CD14-positive monocyte (primary cell): ENCODE measurements around the gene IRGC. TPM values are rescaled to one million over a fixed set of nuclear protein-coding genes. Genes with fewer than 3 reads are reported as not detected.

Experiments
- DNase-seq, 3 donors: peaks; one replicate each; pipeline ENCODE4 v3.0.0-alpha.2; 2011 to 2022
- H2AFZ ChIP-seq: 2 replicates; pipeline ENCODE4 v1.6.0; 2012; ENCODE audit warnings: mild to moderate bottlenecking, low read depth, low read length, inconsistent platforms; ENCODE audit not compliant: insufficient read depth, poor library complexity, severe bottlenecking
- H3K27ac ChIP-seq, 2 donors: 1 replicate in 1 of 2; 2 replicates in 1 of 2; pipeline ENCODE4 v1.5.1; 2012 to 2013; ENCODE audit warnings: low read length in 2 of 2, control low read depth in 1 of 2, inconsistent platforms in 1 of 2, low read depth in 1 of 2, mild to moderate bottlenecking in 1 of 2
- H3K27me3 ChIP-seq, 2 donors: one replicate each; pipeline versions ENCODE4 v1.6.0 to v1.6.1; 2011 to 2013; ENCODE audit warnings: low read length in 2 of 2; ENCODE audit not compliant: control insufficient read depth in 2 of 2, insufficient read depth in 2 of 2
- H3K36me3 ChIP-seq, 2 donors: replicated peaks in 1 of 2; 1 replicate in 1 of 2; 2 replicates in 1 of 2; pipeline versions ENCODE4 v1.5.1 to v1.6.1; 2012 to 2013; ENCODE audit warnings: low read length in 2 of 2, control low read depth in 1 of 2, inconsistent platforms in 1 of 2, mild to moderate bottlenecking in 1 of 2; ENCODE audit not compliant: insufficient read depth in 2 of 2, control insufficient read depth in 1 of 2
- H3K4me1 ChIP-seq, 2 donors: 1 replicate in 1 of 2; 2 replicates in 1 of 2; pipeline versions ENCODE4 v1.5.1 to v1.6.1; 2012 to 2013; ENCODE audit warnings: low read length in 2 of 2, control low read depth in 1 of 2, inconsistent platforms in 1 of 2, mild to moderate bottlenecking in 1 of 2, moderate library complexity in 1 of 2; ENCODE audit not compliant: insufficient read depth in 2 of 2, control insufficient read depth in 1 of 2
- H3K4me2 ChIP-seq: replicated peaks from 2 replicates; pipeline ENCODE3; 2012; ENCODE audit warnings: low read length, moderate library complexity, mild to moderate bottlenecking; ENCODE audit not compliant: poor library complexity, severe bottlenecking; ENCODE audit errors: extremely low read depth
- H3K4me3 ChIP-seq, 3 experiments: fragments of 200-600 bp in 1 of 3; sonication (generic) in 1 of 3; replicated peaks in 1 of 3; 1 replicate in 2 of 3; 2 replicates in 1 of 3; pipeline ENCODE4 v1.5.1; 2011 to 2013; ENCODE audit warnings: low read length in 3 of 3, mild to moderate bottlenecking in 3 of 3, control low read depth in 2 of 3, low read depth in 2 of 3, inconsistent platforms in 1 of 3, moderate library complexity in 1 of 3
- H3K79me2 ChIP-seq: 2 replicates; pipeline ENCODE4 v1.6.0; 2012; ENCODE audit warnings: mild to moderate bottlenecking, control low read depth, inconsistent platforms, low read length, moderate library complexity; ENCODE audit not compliant: insufficient read depth
- H3K9ac ChIP-seq: 2 replicates; pipeline ENCODE4 v1.6.0; 2017; ENCODE audit warnings: low read length, mild to moderate bottlenecking; ENCODE audit not compliant: insufficient read depth, poor library complexity, severe bottlenecking
- H3K9me3 ChIP-seq, 2 donors: replicated peaks in 1 of 2; 1 replicate in 1 of 2; 2 replicates in 1 of 2; pipeline versions ENCODE4 v1.5.1 to v1.6.1; 2012 to 2013; ENCODE audit warnings: low read length in 2 of 2, control low read depth in 1 of 2; ENCODE audit not compliant: control insufficient read depth in 1 of 2, insufficient read depth in 1 of 2
- H4K20me1 ChIP-seq: 2 replicates; pipeline ENCODE4 v1.6.0; 2012; ENCODE audit warnings: mild to moderate bottlenecking, low read length, control low read depth, moderate library complexity; ENCODE audit not compliant: insufficient read depth
- H3K27ac Mint-ChIP-seq, 7 donors: one replicate each; pipeline ENCODE4 v1.8.0; 2020; ENCODE audit warnings: mild to moderate bottlenecking in 7 of 7, mixed read lengths in 7 of 7, moderate library complexity in 6 of 7, inconsistent platforms in 2 of 7
- H3K27me3 Mint-ChIP-seq, 3 donors: one replicate each; pipeline ENCODE4 v1.8.0; 2021 to 2022; ENCODE audit warnings: low read depth in 3 of 3, mild to moderate bottlenecking in 3 of 3, mixed read lengths in 3 of 3, moderate library complexity in 3 of 3, inconsistent platforms in 1 of 3
- H3K36me3 Mint-ChIP-seq, 2 donors: one replicate each; pipeline ENCODE4 v1.8.0; 2020; ENCODE audit warnings: mixed read lengths in 2 of 2, inconsistent platforms in 1 of 2, mild to moderate bottlenecking in 1 of 2
- H3K4me1 Mint-ChIP-seq: one replicate; pipeline ENCODE4 v1.8.0; 2020; ENCODE audit warnings: mild to moderate bottlenecking, mixed read lengths
- H3K4me3 Mint-ChIP-seq, 2 donors: one replicate each; pipeline ENCODE4 v1.8.0; 2020; ENCODE audit warnings: mild to moderate bottlenecking in 2 of 2, mixed read lengths in 2 of 2, moderate library complexity in 1 of 2
- H3K9me3 Mint-ChIP-seq, 7 donors: one replicate each; pipeline ENCODE4 v1.8.0; 2020 to 2022; ENCODE audit warnings: mixed read lengths in 7 of 7, mild to moderate bottlenecking in 6 of 7, moderate library complexity in 6 of 7, inconsistent platforms in 2 of 7
- WGBS: methylation state at CpG from one replicate; pipeline ENCODE4 v1.1.5; 2013; ENCODE audit warnings: missing lambda C conversion rate; ENCODE audit not compliant: insufficient coverage; 5-methylcytosine and 5-hydroxymethylcytosine counted together
- intact Hi-C, 2 donors: fragments of 100-400 bp; cut with micrococcal nuclease; formaldehyde crosslinking; loops; one replicate each; pipeline versions ENCODE4 v1.15.0 to v1.15.1; 2023
- polyA plus RNA-seq, 3 donors: library from polyadenylated mRNA; depleted of rRNA in 1 of 3; unstranded in 2 of 3; stranded (reverse) in 1 of 3; fragments of 300-500 nt in 2 of 3; fragments of >200 nt in 1 of 3; fragmentation: Illumina TruSeq in 2 of 3; gene quantifications; 1 replicate in 2 of 3; 2 replicates in 1 of 3; pipeline ENCODE4 v1.2.3, GENCODE V29; 2012 to 2021
- TF ChIP-seq, protein P1 (sequence below): fragments of 200-600 bp; IDR thresholded peaks from one replicate; pipeline ENCODE4 v1.8.0; 2022; ENCODE audit warnings: antibody characterized with exemption, mild to moderate bottlenecking

Gene IRGC
- polyA plus RNA-seq, 3 donors: not detected

DNA sequence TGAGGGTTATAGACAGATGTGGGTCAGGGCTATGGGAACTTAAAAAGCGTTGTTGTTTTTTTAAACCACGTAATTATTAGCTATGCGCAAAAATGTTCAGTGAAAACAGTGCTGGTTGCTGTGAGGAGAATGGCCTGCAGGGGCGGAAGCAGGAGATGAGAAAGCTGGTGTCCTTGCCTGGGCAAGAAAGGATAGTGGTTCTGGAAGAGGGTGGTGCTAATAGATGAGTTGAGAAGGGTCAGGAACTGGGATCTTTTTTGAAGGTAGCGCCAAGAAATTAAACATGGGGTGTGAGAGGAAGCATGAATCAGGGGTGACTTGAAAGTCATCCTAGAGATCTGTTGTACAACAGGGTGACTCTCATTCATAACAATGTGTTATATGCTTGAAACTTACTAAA, 43.6 kb downstream of the IRGC start:
- H3K4me2 ChIP-seq: no peak overlapping the region
- no peak overlapping the region for H3K27ac ChIP-seq
- peaks cover 1 to 6% of the 10 kb centered on the region in 2 donors for H3K36me3 Mint-ChIP-seq
- no peaks in the 10 kb centered on the region for H3K27me3 ChIP-seq
- H3K9me3 Mint-ChIP-seq: peaks cover 0 to 2% (median 0%) of the 10 kb centered on the region in 7 donors
- no peaks in the 10 kb centered on the region for H3K27me3 Mint-ChIP-seq
- H4K20me1 ChIP-seq: no peaks in the 10 kb centered on the region
- H2AFZ ChIP-seq: no peak overlapping the region
- H3K4me3 Mint-ChIP-seq: no peak overlapping the region
- peaks cover 21% of the 10 kb centered on the region for H3K79me2 ChIP-seq
- H3K4me1 Mint-ChIP-seq: peaks cover 60% of the 10 kb centered on the region
- H3K36me3 ChIP-seq: no peaks in the 10 kb centered on the region
- H3K4me1 ChIP-seq: peaks cover 44 to 51% of the 10 kb centered on the region in 2 donors
- H3K9ac ChIP-seq: no peak overlapping the region
- peak overlapping the region in 4 of 7 donors; percentile 26 to 58 (median 36) for H3K27ac Mint-ChIP-seq
- DNase-seq: peak in 2 of 3 donors; percentile 18 to 32
- WGBS: 75% methylated on average over 5 of the region's 5 CpGs
- no peaks in the 10 kb centered on the region for H3K9me3 ChIP-seq
- TF ChIP-seq, protein P1, sequence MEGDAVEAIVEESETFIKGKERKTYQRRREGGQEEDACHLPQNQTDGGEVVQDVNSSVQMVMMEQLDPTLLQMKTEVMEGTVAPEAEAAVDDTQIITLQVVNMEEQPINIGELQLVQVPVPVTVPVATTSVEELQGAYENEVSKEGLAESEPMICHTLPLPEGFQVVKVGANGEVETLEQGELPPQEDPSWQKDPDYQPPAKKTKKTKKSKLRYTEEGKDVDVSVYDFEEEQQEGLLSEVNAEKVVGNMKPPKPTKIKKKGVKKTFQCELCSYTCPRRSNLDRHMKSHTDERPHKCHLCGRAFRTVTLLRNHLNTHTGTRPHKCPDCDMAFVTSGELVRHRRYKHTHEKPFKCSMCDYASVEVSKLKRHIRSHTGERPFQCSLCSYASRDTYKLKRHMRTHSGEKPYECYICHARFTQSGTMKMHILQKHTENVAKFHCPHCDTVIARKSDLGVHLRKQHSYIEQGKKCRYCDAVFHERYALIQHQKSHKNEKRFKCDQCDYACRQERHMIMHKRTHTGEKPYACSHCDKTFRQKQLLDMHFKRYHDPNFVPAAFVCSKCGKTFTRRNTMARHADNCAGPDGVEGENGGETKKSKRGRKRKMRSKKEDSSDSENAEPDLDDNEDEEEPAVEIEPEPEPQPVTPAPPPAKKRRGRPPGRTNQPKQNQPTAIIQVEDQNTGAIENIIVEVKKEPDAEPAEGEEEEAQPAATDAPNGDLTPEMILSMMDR: no peak
- intact Hi-C loops: no loop called here
- no peak overlapping the region for H3K4me3 ChIP-seq

DNA sequence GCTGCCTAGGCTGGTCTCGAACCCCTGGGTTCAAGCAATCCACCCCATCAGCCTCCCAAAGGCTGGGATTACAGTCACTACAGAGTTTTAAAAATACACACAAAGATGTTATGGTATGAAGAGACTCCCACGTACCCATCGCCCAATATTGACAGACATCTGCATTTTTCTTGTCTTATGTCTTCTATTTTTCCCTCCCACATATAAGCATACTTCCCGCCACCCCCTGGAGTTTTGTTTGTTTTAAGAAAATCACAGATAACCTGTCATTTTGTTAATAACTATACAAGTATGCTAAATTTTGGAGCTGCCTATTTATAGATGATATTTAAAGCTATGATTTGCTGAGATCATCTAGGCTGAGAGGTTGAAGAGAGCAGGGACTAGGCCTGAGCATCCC, 45.1 kb downstream of the IRGC start:
- Mint-ChIP-seq H3K27me3 (no peaks in the 10 kb centered on the region), H3K4me3 (no peak overlapping the region), H3K36me3 (peaks cover 3 to 11% of the 10 kb centered on the region in 2 donors), H3K27ac (no peak overlapping the region), H3K4me1 (peaks cover 66% of the 10 kb centered on the region), H3K9me3 (peaks cover 0 to 4% (median 0%) of the 10 kb centered on the region in 7 donors)
- no peak for DNase-seq
- H3K4me3 ChIP-seq: no peak overlapping the region
- no peak overlapping the region for H3K4me2 ChIP-seq
- no peak overlapping the region for H3K27ac ChIP-seq
- no peaks in the 10 kb centered on the region for H3K27me3 ChIP-seq
- TF ChIP-seq, protein P1: no peak
- H3K36me3 ChIP-seq: no peaks in the 10 kb centered on the region
- H3K4me1 ChIP-seq: peaks cover 50 to 56% of the 10 kb centered on the region in 2 donors
- H4K20me1 ChIP-seq: no peaks in the 10 kb centered on the region
- no peak overlapping the region for H2AFZ ChIP-seq
- peaks cover 10% of the 10 kb centered on the region for H3K79me2 ChIP-seq
- intact Hi-C loops: no loop called here
- no CpG with 5 or more reads among the region's 4 CpGs for WGBS
- H3K9me3 ChIP-seq: no peaks in the 10 kb centered on the region
- H3K9ac ChIP-seq: no peak overlapping the region
